Central memory CD8-positive, alpha-beta T cell (primary cell): ENCODE results near the gene SIT1.
"Not testable (repeated sequence)": the region's sequence is repeated elsewhere in the genome, so short reads cannot be mapped to it uniquely, and the experiment has no call there.

ENCODE experiments used
- ATAC-seq: fragments of 150-1000 bp; cut with Tn5 transposase; replicated peaks from 2 replicates; pipeline ENCODE4 v1.10.0; 2022; ENCODE audit warnings: mild to moderate bottlenecking, moderate FRiP score, moderate number of reproducible peaks; ENCODE audit not compliant: poor library complexity, severe bottlenecking; ENCODE audit errors: extremely low read depth
- DNase-seq, 2 donors: peaks; one replicate each; pipeline ENCODE4 v3.0.0; 2021; ENCODE audit warnings: low spot score in 2 of 2
- H3K27ac Mint-ChIP-seq: one replicate; pipeline ENCODE4 v1.8.0; 2022; ENCODE audit warnings: low read depth, mild to moderate bottlenecking, moderate library complexity, mixed read lengths
- H3K27me3 Mint-ChIP-seq: one replicate; pipeline ENCODE4 v1.8.0; 2022; ENCODE audit warnings: mixed read lengths
- H3K36me3 Mint-ChIP-seq: one replicate; pipeline ENCODE4 v1.8.0; 2022; ENCODE audit warnings: mild to moderate bottlenecking, moderate library complexity, mixed read lengths; ENCODE audit not compliant: insufficient read depth
- H3K4me1 Mint-ChIP-seq: one replicate; pipeline ENCODE4 v1.8.0; 2022; ENCODE audit warnings: mixed read lengths
- H3K4me3 Mint-ChIP-seq: one replicate; pipeline ENCODE4 v1.8.0; 2022; ENCODE audit warnings: mild to moderate bottlenecking, moderate library complexity, mixed read lengths
- H3K9me3 Mint-ChIP-seq: one replicate; pipeline ENCODE4 v1.8.0; 2022; ENCODE audit warnings: mixed read lengths

The SIT1 gene

DNA sequence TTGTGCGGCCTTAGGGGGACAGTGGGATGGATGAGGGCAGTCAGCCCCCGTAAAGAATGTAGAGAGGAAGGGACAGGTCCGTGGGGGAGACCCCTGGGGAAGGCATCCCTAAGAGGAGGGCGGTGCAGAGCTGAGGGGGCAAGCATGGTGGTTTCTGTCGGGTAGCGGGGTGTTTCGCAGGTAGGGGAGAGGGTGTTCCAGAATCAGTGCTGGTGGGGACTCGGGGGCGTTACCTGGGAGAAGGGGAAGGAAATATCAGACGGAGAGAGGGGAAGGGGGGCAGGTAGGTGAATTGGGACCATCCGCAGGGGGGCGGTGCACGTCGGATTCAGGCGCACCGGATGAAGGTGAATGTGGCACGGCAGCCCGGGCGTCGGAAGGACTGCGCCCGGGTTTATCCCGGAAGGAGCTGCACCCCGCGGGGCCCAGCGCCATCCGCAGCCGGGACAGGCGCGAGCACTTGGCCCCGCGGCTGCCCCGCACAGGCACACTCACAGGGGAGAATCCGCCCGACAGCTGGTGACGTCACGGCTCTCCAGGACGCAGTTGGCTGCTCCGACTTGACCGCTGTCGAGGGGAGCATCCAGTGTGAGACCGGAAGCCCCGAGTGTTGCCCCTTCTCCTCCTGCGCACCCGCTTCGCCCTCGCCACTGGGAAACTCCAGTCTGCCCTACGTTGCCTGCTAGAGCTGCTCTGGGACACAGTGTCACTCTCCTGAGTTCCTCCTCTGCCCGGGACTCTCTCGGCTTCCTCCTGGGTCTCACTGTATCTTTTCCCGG is 33.9 kb downstream of the SIT1 start:
- H3K36me3 Mint-ChIP-seq, result peaks cover 7% of the 10 kb centered on the region
- H3K4me3 Mint-ChIP-seq, result peak overlapping the region; percentile 86
- DNase-seq (peak; percentile 39 to 62), ATAC-seq (peak; percentile 63)
- no peaks in the 10 kb centered on the region for H3K9me3 Mint-ChIP-seq
- no peaks in the 10 kb centered on the region for H3K27me3 Mint-ChIP-seq
- peaks cover 42% of the 10 kb centered on the region for H3K4me1 Mint-ChIP-seq
- H3K27ac Mint-ChIP-seq, result peak overlapping the region; percentile 96

DNA sequence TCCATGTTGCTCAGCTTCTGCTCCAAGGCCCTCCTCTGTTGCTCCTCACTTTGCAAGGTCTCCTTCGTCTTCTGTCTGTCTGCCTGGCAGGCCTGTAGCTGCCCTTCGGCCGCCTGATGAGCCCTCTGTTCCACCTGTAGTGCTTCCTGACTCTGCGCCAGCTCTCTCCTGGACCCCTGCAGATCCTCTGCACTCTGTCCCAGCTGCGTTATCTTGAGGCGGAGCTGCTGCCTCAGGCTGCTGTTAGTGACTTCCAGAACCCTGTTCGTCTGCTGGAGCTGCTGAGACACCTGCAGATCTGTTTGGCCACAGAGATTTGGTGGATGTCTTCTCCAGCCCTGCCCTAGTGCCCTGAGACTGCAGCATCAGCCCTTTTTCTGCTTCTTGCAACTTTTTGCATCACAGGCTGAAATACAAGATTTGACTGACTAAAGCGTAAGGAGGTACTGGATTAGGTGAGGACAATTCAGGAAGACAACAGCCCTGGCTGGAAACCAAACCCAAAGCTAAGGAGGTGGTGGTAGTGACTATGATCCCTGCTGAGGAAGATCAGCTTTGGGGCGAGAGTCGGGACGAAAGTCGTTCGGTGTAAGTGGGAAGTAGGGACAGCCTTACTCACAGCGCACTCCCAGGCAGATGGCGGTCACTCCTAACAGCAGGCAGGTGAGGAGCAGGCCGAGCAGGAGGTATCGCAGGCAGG is 34.6 kb downstream of the SIT1 start:
- ATAC-seq (no peak), DNase-seq (no peak)
- Mint-ChIP-seq H3K27ac (peak overlapping the region; percentile 96), H3K36me3 (peaks cover 7% of the 10 kb centered on the region), H3K27me3 (no peaks in the 10 kb centered on the region), H3K4me3 (peak overlapping the region; percentile 86), H3K4me1 (peaks cover 50% of the 10 kb centered on the region), H3K9me3 (no peaks in the 10 kb centered on the region)

DNA sequence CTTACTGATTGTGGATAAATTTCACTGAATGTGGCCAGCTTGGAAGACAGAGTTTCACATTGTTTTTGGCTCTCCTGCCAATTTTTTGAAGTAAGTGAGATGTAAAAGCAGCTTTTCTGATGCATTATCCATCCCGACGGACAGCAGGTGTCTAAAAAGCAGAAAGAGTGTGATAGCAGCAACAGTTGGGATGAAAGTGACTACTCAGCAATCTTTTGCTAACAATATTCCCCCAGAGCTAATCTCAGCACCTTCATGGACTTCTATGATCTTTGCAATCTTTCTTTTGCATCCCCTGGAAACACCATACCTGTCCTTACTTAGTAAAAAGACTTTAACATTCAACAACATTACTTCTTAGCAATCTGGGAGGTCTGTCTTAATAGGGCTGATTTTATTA is 37.9 kb downstream of the SIT1 start:
- no peak overlapping the region for H3K4me3 Mint-ChIP-seq
- H3K36me3 Mint-ChIP-seq, result peaks cover 9% of the 10 kb centered on the region
- H3K9me3 Mint-ChIP-seq, result no peaks in the 10 kb centered on the region
- no peak for ATAC-seq
- H3K27ac Mint-ChIP-seq, result no peak overlapping the region
- no peak for DNase-seq
- H3K4me1 Mint-ChIP-seq, result peaks cover 37% of the 10 kb centered on the region
- H3K27me3 Mint-ChIP-seq, result no peaks in the 10 kb centered on the region

DNA sequence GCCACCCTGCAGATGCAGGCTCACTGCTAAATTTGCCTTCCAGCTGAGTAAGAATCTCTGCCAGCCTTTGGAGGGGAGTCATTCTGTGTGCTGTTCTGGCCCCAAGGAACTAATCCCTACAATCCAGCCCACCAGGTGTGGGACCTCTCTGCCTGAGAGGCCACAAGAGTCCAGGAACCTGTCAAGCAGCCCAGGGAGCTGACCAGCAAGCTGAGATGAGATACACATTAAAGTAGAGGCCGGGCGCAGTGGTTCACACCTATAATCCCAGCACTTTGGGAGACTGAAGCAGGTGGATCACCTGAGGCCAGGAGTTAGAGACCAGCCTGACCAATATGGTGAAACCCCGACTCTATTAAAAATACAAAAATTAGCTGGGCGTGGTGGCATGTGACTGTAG is 38.7 kb downstream of the SIT1 start:
- not testable (repeated sequence) for DNase-seq, H3K27ac Mint-ChIP-seq, H3K27me3 Mint-ChIP-seq, H3K4me3 Mint-ChIP-seq, H3K9me3 Mint-ChIP-seq, ATAC-seq, H3K36me3 Mint-ChIP-seq
- peaks cover 37% of the 10 kb centered on the region for H3K4me1 Mint-ChIP-seq

GRCh38 chr9:35611230-35611797 is 39.4 kb downstream of the SIT1 start:
- Mint-ChIP-seq H3K4me3 (no peak overlapping the region), H3K27ac (no peak overlapping the region), H3K9me3 (no peaks in the 10 kb centered on the region), H3K36me3 (peaks cover 7% of the 10 kb centered on the region), H3K4me1 (peaks cover 35% of the 10 kb centered on the region), H3K27me3 (no peaks in the 10 kb centered on the region)
- peak; percentile 30 to 38 for DNase-seq
- peak; percentile 77 for ATAC-seq

- H3K36me3 Mint-ChIP-seq, result peaks cover 6% of the 10 kb centered on the region
- H3K27me3 Mint-ChIP-seq, result no peaks in the 10 kb centered on the region
- no peak overlapping the region for H3K4me3 Mint-ChIP-seq
- ATAC-seq (no peak), DNase-seq (no peak)
- peaks cover 35% of the 10 kb centered on the region for H3K4me1 Mint-ChIP-seq
- no peak overlapping the region for H3K27ac Mint-ChIP-seq
- H3K9me3 Mint-ChIP-seq, result no peaks in the 10 kb centered on the region
Observed at GRCh38 chr9:35609820-35610163, 40.9 kb downstream of the SIT1 start.

DNA sequence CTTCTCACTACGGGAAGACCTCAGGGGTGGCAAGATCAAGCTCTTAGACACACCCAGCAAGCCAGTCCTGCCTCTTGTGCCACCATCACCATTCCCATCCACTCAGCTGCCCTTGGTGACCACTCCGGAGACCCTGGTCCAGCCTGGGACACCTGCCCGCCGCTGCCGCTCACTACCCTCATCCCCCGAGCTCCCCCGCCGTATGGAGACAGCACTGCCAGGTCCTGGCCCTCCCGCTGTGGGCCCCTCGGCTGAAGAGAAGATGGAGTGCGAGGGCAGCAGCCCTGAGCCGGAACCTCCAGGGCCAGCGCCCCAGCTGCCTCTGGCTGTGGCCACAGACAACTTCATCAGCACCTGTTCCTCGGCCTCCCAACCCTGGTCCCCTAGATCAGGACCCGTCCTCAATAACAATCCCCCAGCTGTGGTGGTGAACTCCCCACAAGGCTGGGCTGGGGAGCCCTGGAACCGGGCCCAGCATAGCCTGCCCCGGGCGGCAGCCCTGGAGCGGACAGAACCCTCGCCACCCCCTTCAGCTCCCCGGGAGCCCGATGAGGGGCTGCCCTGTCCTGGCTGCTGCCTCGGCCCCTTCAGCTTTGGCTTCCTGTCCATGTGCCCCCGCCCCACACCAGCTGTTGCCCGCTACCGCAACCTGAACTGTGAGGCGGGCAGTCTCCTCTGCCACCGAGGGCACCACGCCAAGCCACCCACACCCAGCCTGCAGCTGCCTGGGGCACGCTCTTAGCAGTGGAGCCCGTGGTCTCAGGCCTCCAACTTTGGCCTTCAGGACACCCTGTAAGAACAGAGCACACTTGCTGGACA is 41.5 kb downstream of the SIT1 start:
- no peak for DNase-seq
- Mint-ChIP-seq H3K9me3 (no peaks in the 10 kb centered on the region), H3K27ac (no peak overlapping the region), H3K36me3 (peaks cover 11% of the 10 kb centered on the region), H3K27me3 (no peaks in the 10 kb centered on the region), H3K4me3 (no peak overlapping the region), H3K4me1 (peaks cover 41% of the 10 kb centered on the region)
- no peak for ATAC-seq

- Mint-ChIP-seq H3K4me1 (peaks cover 51% of the 10 kb centered on the region), H3K4me3 (no peak overlapping the region), H3K27me3 (no peaks in the 10 kb centered on the region), H3K9me3 (no peaks in the 10 kb centered on the region), H3K27ac (peak overlapping the region; percentile 47), H3K36me3 (peaks cover 13% of the 10 kb centered on the region)
- ATAC-seq, result no peak
- no peak for DNase-seq
Observed at GRCh38 chr9:35608221-35608620, 42.5 kb downstream of the SIT1 start.

DNA sequence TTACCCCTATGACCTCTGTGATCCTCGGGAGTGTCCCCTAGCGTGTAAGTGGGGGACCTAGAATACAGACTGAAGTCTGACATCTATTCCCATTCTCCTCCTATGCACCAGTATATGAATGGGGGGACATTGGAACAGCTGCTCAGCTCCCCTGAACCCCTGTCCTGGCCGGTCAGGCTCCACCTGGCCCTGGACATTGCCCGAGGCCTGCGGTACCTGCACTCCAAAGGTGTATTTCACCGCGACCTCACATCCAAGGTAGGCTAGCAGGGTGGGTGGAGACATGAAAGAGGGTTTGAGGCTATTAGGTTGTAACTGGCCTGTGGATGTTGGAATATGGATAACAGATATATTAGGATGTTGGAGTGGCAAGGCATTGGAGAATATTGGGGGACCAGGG is 44.0 kb downstream of the SIT1 start:
- no peak for ATAC-seq
- no peaks in the 10 kb centered on the region for H3K9me3 Mint-ChIP-seq
- peaks cover 50% of the 10 kb centered on the region for H3K4me1 Mint-ChIP-seq
- H3K36me3 Mint-ChIP-seq, result peaks cover 13% of the 10 kb centered on the region
- no peak for DNase-seq
- H3K4me3 Mint-ChIP-seq, result peak overlapping the region; percentile 1
- H3K27ac Mint-ChIP-seq, result no peak overlapping the region
- H3K27me3 Mint-ChIP-seq, result no peaks in the 10 kb centered on the region

- no peak for ATAC-seq
- Mint-ChIP-seq H3K4me3 (peak overlapping the region; percentile 79), H3K27ac (peak overlapping the region; percentile 53), H3K9me3 (no peaks in the 10 kb centered on the region), H3K36me3 (peaks cover 13% of the 10 kb centered on the region), H3K4me1 (peaks cover 44% of the 10 kb centered on the region), H3K27me3 (no peaks in the 10 kb centered on the region)
- no peak for DNase-seq
Observed at GRCh38 chr9:35606138-35606504, 44.6 kb downstream of the SIT1 start.

- Mint-ChIP-seq H3K27me3 (no peaks in the 10 kb centered on the region), H3K27ac (peak overlapping the region; percentile 53), H3K4me1 (peaks cover 44% of the 10 kb centered on the region), H3K36me3 (peaks cover 13% of the 10 kb centered on the region), H3K9me3 (no peaks in the 10 kb centered on the region), H3K4me3 (peak overlapping the region; percentile 96)
- ATAC-seq (no peak), DNase-seq (peak in 1 of 2 donors; percentile 25)
Observed at GRCh38 chr9:35605351-35606137, 45.2 kb downstream of the SIT1 start.
